T-helper 2 cell (primary cell): ENCODE results near the gene MAP1S.
"Not testable (repeated sequence)": the region's sequence is repeated elsewhere in the genome, so short reads cannot be mapped to it uniquely, and the experiment has no call there.

Experiments
- DNase-seq, 5 experiments: peaks; one replicate each; pipeline versions ENCODE4 v3.0.0 to v3.0.0-alpha.2; 2012 to 2022

The MAP1S gene

DNA sequence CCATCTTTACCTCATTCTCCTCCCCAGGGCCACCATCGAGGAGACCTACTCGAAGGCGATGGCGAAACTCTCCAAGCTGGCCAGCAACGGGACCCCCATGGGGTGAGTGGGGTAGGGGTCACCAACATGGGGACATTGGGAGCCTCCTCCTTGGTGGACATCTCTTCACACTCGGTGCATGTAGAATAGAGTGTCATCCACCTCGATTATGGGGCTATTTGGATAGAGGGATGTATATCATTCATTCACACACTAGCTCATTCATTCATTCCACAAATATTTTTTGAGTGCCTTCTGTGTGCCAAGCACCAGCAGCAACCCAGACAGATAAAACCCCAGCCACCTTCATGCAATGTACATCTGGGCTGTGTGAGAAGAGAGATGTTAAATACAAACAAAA, 45.1 kb downstream of the MAP1S start:
- no peak for DNase-seq

DNA sequence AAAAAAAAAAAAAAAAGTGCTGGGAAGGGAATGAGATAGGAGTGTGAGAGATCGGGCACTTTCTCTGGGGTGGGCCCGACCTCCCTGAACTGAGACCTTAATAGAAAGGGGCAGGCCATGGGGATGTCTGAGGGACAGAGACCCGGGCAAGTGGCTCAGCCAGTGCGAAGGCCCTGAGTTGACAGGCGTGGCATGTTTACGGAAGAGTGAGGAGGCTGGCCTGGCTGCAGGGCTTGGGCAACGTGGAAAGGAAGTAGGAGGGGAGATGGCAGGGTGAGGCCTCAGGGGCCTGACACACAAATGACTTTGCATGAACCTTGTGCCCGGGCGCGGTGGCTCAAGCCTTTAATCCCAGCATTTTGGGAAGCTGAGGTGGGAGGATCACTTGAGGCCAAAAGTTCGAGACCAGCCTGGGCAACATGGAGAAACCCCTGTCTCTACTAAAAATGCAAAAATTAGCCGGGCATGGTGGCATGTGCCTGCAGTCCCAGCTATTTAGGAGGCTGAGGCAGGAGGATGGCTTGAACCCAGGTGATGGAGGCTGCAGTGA, 45.9 kb downstream of the MAP1S start:
- no peak for DNase-seq

DNA sequence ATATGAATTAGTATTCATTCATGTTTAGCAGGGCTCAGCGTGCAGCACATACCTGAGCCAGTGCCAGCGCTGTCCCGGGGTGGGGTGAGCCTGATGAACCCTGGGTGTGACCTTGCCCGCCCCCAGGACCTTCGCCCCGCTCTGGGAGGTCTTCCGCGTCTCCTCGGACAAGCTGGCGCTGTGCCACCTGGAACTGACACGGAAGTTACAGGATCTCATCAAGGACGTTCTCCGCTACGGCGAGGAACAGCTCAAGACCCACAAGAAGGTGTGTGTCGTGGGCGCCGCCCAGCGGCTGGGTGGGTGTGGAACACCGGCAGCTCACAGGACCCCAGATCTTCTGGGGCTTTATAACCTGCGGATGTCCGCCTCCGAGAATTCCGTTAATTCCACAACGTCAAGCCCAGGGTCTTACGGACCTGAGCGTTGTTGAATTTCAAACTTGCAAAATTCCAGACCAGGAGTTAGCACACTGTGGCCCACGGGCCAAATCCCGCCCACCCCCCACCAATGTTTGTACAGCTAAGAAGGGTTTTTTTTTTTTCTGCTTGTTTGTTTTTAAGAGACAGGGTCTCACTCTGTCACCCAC, 47.4 kb downstream of the MAP1S start:
- DNase-seq = no peak

DNA sequence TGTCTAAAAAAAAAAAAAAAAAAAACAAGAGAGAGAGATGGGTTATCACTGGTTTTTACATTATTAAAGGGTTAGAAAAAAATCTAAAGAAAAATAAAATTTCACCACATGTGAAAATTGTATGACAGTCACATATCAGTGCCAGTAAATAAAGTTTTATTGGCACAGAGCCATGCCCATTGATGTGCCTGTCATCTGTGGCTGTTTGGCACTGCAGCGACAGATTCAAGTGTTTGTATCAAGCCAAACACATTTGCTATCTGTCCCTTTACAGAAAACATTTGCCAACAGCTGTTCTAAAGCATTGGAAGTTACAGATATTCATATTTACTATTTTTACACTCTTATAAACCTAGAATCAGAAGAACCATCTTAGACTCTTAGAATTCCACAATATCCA, 48.3 kb downstream of the MAP1S start:
- DNase-seq = no peak

DNA sequence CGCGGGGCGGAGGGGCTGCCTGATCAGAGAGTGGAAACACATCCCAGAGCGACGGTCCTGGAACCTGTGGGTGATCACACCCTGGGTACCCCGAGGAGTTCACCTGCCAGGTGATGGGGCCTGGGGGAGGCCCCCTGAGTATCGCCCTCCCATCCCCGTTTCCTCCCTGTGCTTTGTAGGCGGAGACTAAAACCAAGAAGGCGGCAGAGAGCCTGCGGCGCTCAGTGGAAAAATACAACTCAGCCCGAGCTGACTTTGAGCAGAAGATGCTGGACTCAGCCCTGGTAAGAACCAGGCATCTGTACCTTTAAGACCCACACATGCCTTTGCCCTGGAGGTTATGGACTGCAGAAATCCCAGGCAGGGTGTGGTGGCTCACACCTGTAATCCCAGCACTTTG, 51.3 kb downstream of the MAP1S start:
- no peak for DNase-seq

DNA sequence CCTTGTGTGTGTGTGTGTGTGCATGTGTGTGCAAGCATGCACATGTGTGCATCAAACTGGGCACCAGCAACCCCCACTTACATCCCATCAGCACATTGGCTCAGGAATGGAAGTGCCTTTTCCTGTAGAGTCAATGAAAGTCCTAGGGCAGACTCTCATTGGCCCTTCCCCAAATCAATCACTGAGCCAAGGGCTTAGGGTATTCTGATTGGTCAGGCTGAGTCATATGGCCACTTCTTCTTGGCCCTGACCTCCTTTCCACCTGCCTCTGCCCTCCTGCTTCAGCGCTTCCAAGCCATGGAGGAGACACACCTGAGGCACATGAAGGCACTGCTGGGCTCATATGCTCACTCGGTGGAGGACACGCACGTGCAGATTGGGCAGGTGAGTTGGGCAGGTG, 52.9 kb downstream of the MAP1S start:
- DNase-seq = peak in 1 of 5 experiments; percentile 61

DNA sequence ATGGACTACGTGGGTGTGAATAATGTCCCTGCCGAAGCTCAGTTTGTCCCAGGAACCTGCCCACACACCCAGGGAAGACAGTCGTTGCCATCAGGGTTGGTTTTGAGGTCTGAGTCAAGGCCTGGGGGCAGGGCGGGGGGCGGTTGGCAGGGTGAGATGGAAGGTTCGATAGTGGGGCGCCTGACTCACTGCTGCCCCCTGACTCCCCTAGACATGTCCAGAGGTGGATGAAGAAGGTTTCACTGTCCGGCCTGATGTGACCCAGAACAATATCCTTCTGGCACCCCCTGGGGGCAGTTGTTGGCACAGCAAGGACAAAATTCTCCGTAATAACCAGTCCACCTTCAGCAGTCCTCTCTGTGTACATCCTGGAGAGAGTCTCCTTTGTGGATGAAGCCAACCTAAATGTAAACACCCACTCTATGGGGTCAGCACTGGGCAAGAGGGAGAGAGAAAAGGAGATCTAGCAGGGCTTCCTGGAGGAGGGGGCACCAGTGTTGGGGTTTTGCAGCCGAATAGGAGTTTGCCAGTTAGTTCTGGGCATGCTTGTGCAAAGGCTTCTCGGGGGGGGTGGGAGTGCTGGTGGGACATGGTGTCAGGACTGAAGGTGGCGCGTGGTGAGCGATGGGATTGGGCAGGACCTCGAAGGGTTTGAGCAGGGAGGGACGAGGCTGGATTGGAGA, 56.1 kb downstream of the MAP1S start:
- DNase-seq = no peak

DNA sequence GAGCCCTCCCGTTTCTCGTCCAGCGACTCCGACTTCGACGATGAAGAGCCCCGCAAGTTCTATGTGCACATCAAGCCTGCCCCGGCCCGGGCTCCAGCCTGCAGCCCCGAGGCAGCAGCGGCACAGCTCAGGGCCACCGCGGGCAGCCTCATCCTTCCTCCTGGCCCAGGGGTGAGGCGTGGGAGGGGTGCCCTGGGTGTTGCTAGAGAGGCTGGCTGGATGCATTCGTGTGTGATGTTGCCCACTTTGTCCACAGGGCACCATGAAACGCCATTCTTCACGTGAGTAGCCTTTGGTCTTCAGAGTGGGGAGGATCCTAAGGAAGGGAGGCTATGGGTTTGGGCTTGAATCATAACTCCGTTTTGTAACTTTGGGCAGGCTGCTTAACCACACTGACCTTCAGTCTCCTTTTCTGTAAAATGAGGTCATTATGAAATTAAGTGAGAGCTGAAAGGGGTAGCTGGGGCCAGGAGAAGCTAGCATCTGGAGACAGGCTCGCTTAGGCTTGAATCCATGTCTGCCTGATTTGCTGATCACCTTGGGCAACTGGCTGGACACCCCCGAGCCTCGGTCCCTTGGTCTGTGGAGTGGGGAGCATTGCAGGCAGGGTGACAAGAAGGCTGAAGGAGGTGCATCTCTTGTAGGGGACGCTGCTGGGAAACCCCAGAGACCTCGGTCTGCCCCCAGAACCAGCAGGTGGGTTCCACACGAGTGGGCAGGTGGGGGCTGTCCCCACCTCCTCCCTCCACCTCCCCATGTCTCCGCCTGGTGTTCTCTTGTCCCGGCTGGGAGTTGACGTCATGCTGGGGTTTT, 56.9 kb downstream of the MAP1S start:
- no peak for DNase-seq

DNA sequence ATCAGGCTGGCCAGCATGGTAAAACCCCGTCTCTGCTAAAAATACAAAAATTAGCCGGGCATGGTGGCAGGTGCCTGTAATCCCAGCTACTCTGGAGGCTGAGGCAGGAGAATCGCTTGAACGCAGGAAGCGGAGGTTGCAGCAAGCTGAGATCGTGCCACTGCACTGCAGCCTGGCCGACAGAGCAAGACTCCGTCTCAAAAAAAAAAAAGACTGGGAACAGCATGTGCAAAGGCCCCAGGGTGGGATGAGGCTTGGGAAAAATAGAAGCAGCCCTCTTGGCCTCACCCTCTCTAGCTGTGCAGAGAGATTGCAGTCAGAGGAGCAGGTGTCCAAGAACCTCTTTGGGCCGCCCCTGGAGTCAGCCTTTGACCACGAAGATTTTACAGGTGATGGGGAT, 58.6 kb downstream of the MAP1S start:
- not testable (repeated sequence) for DNase-seq

DNA sequence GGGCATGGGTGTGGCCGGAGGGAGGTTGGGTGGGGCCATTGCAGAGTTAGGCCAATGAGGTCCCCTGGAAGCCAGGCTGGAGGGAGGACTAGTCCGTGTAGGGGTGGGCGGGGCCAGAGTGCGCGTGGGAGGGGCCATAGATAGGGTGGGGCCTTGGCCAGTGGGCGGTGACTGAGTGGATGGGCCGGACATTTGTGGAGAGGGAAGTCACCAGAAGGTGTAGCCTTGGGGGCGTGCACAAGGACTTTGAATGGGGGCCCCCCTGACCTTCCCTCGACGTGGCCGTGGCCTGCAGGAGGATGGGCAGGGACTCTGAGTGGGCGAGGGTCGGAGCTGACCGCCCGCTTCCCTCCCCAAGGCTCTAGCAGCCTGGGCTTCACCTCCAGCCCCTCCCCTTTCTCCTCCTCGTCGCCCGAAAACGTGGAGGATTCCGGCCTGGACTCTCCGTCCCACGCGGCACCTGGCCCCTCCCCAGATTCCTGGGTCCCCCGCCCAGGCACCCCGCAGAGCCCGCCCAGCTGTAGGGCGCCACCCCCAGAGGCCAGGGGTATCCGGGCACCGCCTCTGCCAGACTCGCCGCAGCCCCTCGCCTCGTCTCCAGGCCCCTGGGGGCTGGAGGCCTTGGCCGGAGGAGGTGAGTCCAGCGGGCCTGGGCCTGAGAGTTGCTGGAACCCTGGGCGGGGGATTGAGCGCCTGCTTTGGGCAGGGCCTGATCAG, 59.1 kb downstream of the MAP1S start:
- DNase-seq = peak in 2 of 5 experiments; percentile 21 to 34

DNA sequence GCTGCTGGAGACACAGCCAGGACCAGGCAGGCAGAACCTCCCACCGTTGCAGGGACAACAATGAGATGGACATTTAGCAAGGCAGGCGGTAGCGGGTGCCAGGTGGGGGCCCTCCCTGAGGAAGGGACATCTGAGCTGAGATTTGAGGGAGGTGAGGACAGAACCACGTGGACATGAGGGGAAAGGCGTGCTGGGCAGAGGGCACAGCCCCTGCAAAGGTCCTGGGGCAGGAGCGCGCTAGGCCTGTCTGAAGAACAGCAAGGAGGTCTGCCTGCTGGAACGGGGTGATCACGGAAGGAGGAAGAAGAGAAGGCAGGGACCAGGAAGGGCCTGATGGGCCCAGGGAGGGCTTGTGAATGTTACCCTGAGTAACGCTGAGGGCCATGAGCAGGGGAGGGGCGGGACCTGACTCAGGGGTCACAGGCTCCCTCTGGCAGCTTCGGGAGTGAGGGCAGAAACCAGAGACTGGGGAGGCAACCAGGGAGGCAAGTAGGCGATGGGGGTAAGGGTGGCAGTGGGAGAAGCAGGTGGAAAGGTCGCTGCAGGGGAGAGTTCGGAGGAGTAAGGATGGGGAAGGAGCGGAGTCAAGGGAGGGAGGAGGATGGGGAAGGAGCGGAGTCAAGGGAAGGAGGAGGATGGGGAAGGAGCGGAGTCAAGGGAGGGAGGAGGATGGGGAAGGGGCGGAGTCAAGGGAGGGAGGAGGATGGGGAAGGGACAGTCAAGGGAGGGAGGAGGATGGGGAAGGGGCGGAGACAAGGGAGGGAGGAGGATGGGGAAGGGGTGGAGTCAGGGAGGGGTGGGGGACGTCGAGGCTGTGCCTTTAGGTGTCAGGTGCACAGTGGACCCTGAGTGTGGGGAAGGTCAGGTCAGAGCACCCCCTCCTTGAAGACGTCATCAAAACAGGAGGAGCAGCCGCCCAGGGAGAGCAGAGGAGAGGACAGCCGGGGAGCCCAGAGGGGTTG, 60.0 kb downstream of the MAP1S start:
- DNase-seq = no peak

DNA sequence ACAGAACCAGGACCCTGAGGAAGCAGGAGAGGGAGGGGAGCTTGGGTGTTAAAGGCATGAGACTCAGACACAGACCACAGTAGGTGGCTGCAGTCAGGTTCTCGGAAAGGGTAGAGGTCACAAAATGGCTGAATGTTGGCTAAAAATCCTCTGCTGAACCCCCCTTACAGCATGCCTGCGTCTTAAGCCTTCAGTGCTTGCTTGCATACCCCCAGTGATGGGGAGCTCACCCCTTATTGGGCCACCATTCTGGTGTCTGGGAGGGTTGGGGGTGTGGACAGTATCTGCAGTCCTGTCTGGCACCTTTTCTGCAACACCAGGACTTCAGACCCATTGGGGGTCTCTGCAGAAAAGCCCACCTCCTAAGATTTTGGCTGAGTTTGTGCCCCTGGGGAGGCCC, 61.5 kb downstream of the MAP1S start:
- DNase-seq = no peak

DNA sequence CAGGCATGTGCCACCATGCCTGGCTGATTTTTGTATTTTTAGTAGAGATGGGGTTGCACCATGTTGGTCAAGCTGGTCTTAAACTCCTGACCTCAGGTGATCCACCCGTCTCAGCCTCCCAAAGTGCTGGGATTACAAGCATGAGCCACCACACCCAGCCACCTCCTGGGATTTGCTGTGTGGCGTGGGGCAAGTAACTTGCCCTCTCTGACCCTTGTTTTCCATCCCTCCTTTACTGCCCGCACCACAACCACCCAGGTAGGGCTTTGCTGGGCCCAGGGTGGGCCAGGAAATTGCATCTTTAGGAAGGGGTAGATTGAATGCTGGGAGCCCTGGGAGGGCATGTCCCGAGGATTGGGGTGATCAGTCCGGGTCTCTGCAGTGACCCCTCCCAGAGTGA, 64.4 kb downstream of the MAP1S start:
- not testable (repeated sequence) for DNase-seq
